Tibial artery (tissue), 4 donors: ENCODE measurements around the gene MINDY4.
A peak's percentile ranks its signal among the peaks of the same experiment; 100 is the strongest.

Experiments used
- DNase-seq, 2 donors: peaks; one replicate each; pipeline ENCODE4 v3.0.0-alpha.2; 2019
- H3K27ac ChIP-seq, 2 donors: fragments of 200-600 bp; sonication (generic) in 1 of 2; 1 replicate in 1 of 2; 2 replicates in 1 of 2; pipeline ENCODE4 v1.5.1; 2018 to 2019; ENCODE audit warnings: mild to moderate bottlenecking in 1 of 2
- H3K27me3 ChIP-seq, 2 donors: fragments of 200-600 bp; sonication (generic) in 1 of 2; one replicate each; pipeline versions ENCODE4 v1.5.1 to v1.6.0; 2016 to 2019
- H3K36me3 ChIP-seq, 3 donors: fragments of 200-600 bp; sonication (generic) in 2 of 3; one replicate each; pipeline ENCODE4 v1.5.1; 2016 to 2019; ENCODE audit warnings: mild to moderate bottlenecking in 2 of 3
- H3K4me1 ChIP-seq, 4 donors: fragments of 200-600 bp; sonication (generic) in 2 of 4; 1 replicate in 3 of 4; 2 replicates in 1 of 4; pipeline ENCODE4 v1.5.1; 2016 to 2019
- H3K4me3 ChIP-seq, 2 donors: fragments of 200-600 bp; sonication (generic) in 1 of 2; 1 replicate in 1 of 2; 2 replicates in 1 of 2; pipeline ENCODE4 v1.5.1; 2018 to 2019; ENCODE audit warnings: mild to moderate bottlenecking in 2 of 2
- H3K9me3 ChIP-seq, 3 donors: fragments of 200-600 bp; sonication (generic) in 1 of 3; one replicate each; pipeline ENCODE4 v1.5.1; 2016 to 2019
- CTCF ChIP-seq, 2 experiments: fragments of 200-600 bp in 1 of 2; fragments of 450-650 bp in 1 of 2; IDR thresholded peaks; one replicate each; pipeline ENCODE4 v1.5.1; 2017 to 2019; ENCODE audit warnings: antibody characterized with exemption in 2 of 2, mild to moderate bottlenecking in 1 of 2, moderate library complexity in 1 of 2
- intact Hi-C: fragments of 100-400 bp; cut with DNase I; formaldehyde crosslinking; loops from one replicate; pipeline ENCODE4 v1.15.0; 2023; ENCODE audit warnings: low total_unique reads

MINDY4 gene

GRCh38 chr7:30771174-30771879, at the start of gene MINDY4:
TSS of gene MINDY4 (plus strand) at chr7:30771417. CDS start at chr7:30771494, 77 bp downstream.
- H3K4me1 ChIP-seq = peaks cover 0 to 43% (median 18%) of the 10 kb centered on the region in 4 donors
- H3K4me3 ChIP-seq = peak within 1 kb of the TSS; percentile 74 to 79
- peak within 1 kb of the TSS; percentile 84 to 88 for H3K27ac ChIP-seq
- H3K9me3 ChIP-seq = no peaks in the 10 kb centered on the region
- H3K36me3 ChIP-seq = no peaks in the 10 kb centered on the region
- no peaks in the 10 kb centered on the region for H3K27me3 ChIP-seq
- peak; percentile 78 to 94 for DNase-seq
- TF ChIP-seq CTCF (IDR thresholded peaks at IDR 0.05) = no peak
- intact Hi-C loops = no loop called here

GRCh38 chr7:30722187-30722586, 49.0 kb upstream of the MINDY4 start:
- no peaks in the 10 kb centered on the region for H3K4me1 ChIP-seq
- intact Hi-C loops = no loop called here
- TF ChIP-seq CTCF (IDR thresholded peaks at IDR 0.05) = no peak

GRCh38 chr7:30722671-30723070, 48.5 kb upstream of the MINDY4 start:
- Histone ChIP-seq H3K4me3 (no peak overlapping the region), H3K27ac (no peak overlapping the region), H3K27me3 (peaks cover 0 to 8% of the 10 kb centered on the region in 2 donors), H3K36me3 (no peaks in the 10 kb centered on the region), H3K9me3 (peaks cover 0 to 3% (median 0%) of the 10 kb centered on the region in 3 donors), H3K4me1 (no peaks in the 10 kb centered on the region)
- no peak for DNase-seq
- no peak for TF ChIP-seq CTCF (IDR thresholded peaks at IDR 0.05)
- intact Hi-C loops = no loop called here

More at GRCh38 chr7:30722187-30722586, 49.0 kb upstream of the MINDY4 start:
- no peaks in the 10 kb centered on the region for H3K36me3 ChIP-seq
- H3K9me3 ChIP-seq = peaks cover 0 to 3% (median 0%) of the 10 kb centered on the region in 3 donors
- H3K27me3 ChIP-seq = peaks cover 0 to 8% of the 10 kb centered on the region in 2 donors
- H3K4me3 ChIP-seq = no peak overlapping the region
- no peak for DNase-seq
- H3K27ac ChIP-seq = no peak overlapping the region

- DNase-seq = no peak
- Histone ChIP-seq H3K36me3 (no peaks in the 10 kb centered on the region), H3K27ac (no peak overlapping the region), H3K4me1 (no peaks in the 10 kb centered on the region), H3K4me3 (no peak overlapping the region), H3K9me3 (peaks cover 0 to 3% (median 0%) of the 10 kb centered on the region in 3 donors), H3K27me3 (peaks cover 0 to 10% of the 10 kb centered on the region in 2 donors)
- intact Hi-C loops = no loop called here
- no peak for TF ChIP-seq CTCF (IDR thresholded peaks at IDR 0.05)
Measured at GRCh38 chr7:30723776-30724175, 47.4 kb upstream of the MINDY4 start.

GRCh38 chr7:30726296-30727006, 44.8 kb upstream of the MINDY4 start:
- H3K4me1 ChIP-seq = no peaks in the 10 kb centered on the region
- peaks cover 0 to 10% of the 10 kb centered on the region in 2 donors for H3K27me3 ChIP-seq
- H3K27ac ChIP-seq = no peak overlapping the region
- H3K4me3 ChIP-seq = no peak overlapping the region
- no peak for DNase-seq
- intact Hi-C loops = no loop called here
- no peak for TF ChIP-seq CTCF (IDR thresholded peaks at IDR 0.05)
- no peaks in the 10 kb centered on the region for H3K36me3 ChIP-seq
- no peaks in the 10 kb centered on the region for H3K9me3 ChIP-seq
